B cell (primary cell): Measurements from ENCODE around the gene BANP. TPM values are rescaled to one million over a fixed set of nuclear protein-coding genes. Genes with fewer than 3 reads are reported as not detected.
"Not testable (repeated sequence)": the region's sequence is repeated elsewhere in the genome, so short reads cannot be mapped to it uniquely, and the experiment has no call there.

Experiments
- ATAC-seq: fragments of 200-7000 bp; cut with Tn5 transposase; one replicate; pipeline ENCODE4 v1.10.0; 2021; ENCODE audit warnings: low read depth, mild to moderate bottlenecking, moderate number of reproducible peaks, moderate library complexity
- CTCF ChIA-PET: fragments of 350-600 bp; sonication (Branson Sonifier 250); formaldehyde crosslinking; loops from one replicate; lab custom pipeline; 2021; ENCODE audit warnings: antibody characterized with exemption, inconsistent platforms; lab: Charles Lee
- POLR2A ChIA-PET: fragments of 350-600 bp; sonication (Branson Sonifier 250); formaldehyde crosslinking; loops from one replicate; lab custom pipeline; 2021; ENCODE audit warnings: antibody characterized with exemption; lab: Charles Lee
- DNase-seq: peaks from one replicate; pipeline ENCODE4 v3.0.0; 2013
- H2AFZ ChIP-seq: 2 replicates; pipeline ENCODE4 v1.6.1; 2012; ENCODE audit warnings: mild to moderate bottlenecking, low read depth, low read length; ENCODE audit not compliant: insufficient read depth, poor library complexity, severe bottlenecking
- H3K27ac ChIP-seq, 2 donors: 1 replicate in 1 of 2; 2 replicates in 1 of 2; pipeline ENCODE4 v1.5.1; 2012 to 2013; ENCODE audit warnings: low read length in 2 of 2, mild to moderate bottlenecking in 2 of 2, moderate library complexity in 1 of 2
- H3K27me3 ChIP-seq, 4 experiments: fragments of 200-600 bp in 1 of 4; sonication (generic) in 1 of 4; replicated peaks in 1 of 4; 1 replicate in 2 of 4; 2 replicates in 2 of 4; pipeline versions ENCODE4 v1.6.1 to v1.7.0; 2013 to 2016; ENCODE audit warnings: low read length in 3 of 4, mild to moderate bottlenecking in 2 of 4, mixed read lengths in 1 of 4, moderate library complexity in 1 of 4; ENCODE audit not compliant: insufficient read depth in 4 of 4, control insufficient read depth in 3 of 4; ENCODE audit errors: control extremely low read depth in 1 of 4
- H3K36me3 ChIP-seq, 2 experiments: replicated peaks in 1 of 2; 1 replicate in 1 of 2; 2 replicates in 1 of 2; pipeline versions ENCODE4 v1.6.1 to v1.7.1; 2013; ENCODE audit warnings: low read length in 1 of 2; ENCODE audit not compliant: insufficient read depth in 2 of 2, control insufficient read depth in 1 of 2; ENCODE audit errors: control extremely low read depth in 1 of 2, extremely low read depth in 1 of 2
- H3K4me1 ChIP-seq, 2 donors: fragments of 200-600 bp in 1 of 2; sonication (generic) in 1 of 2; 1 replicate in 1 of 2; 2 replicates in 1 of 2; pipeline versions ENCODE4 v1.5.1 to v1.6.1; 2013 to 2017; ENCODE audit warnings: low read length in 2 of 2; ENCODE audit not compliant: control insufficient read depth in 2 of 2, insufficient read depth in 2 of 2
- H3K4me2 ChIP-seq: replicated peaks from 2 replicates; pipeline ENCODE3; 2012; ENCODE audit warnings: mild to moderate bottlenecking, low read depth, low read length; ENCODE audit not compliant: poor library complexity, severe bottlenecking
- H3K4me3 ChIP-seq, 5 experiments: fragments of 200-600 bp in 1 of 5; sonication (generic) in 1 of 5; 1 replicate in 3 of 5; 2 replicates in 2 of 5; pipeline versions ENCODE4 v1.5.1 to v1.7.0; 2011 to 2016; ENCODE audit warnings: low read length in 4 of 5, mild to moderate bottlenecking in 4 of 5, low read depth in 2 of 5, control low read depth in 1 of 5, moderate library complexity in 1 of 5; ENCODE audit not compliant: insufficient read depth in 1 of 5; ENCODE audit errors: control extremely low read depth in 1 of 5, extremely low read depth in 1 of 5
- H3K79me2 ChIP-seq: fragments of 200-600 bp; sonication (generic); one replicate; pipeline ENCODE4 v1.6.0; 2016; ENCODE audit warnings: low read length; ENCODE audit not compliant: control insufficient read depth, insufficient read depth
- H3K9ac ChIP-seq: fragments of 200-600 bp; sonication (generic); 2 replicates; pipeline ENCODE4 v1.6.1; 2017; ENCODE audit warnings: mild to moderate bottlenecking, low read length, moderate library complexity
- H3K9me3 ChIP-seq, 3 donors: one replicate each; pipeline versions ENCODE4 v1.6.1 to v1.7.1; 2013; ENCODE audit warnings: low read length in 2 of 3; ENCODE audit not compliant: control insufficient read depth in 2 of 3, insufficient read depth in 1 of 3; ENCODE audit errors: control extremely low read depth in 1 of 3
- H4K20me1 ChIP-seq: 2 replicates; pipeline ENCODE4 v1.6.0; 2012; ENCODE audit warnings: mild to moderate bottlenecking, low read length; ENCODE audit not compliant: insufficient read depth, control insufficient read depth, poor library complexity, severe bottlenecking
- H3K27ac Mint-ChIP-seq: one replicate; pipeline ENCODE4 v1.8.0; 2021; ENCODE audit warnings: mixed read lengths
- H3K27me3 Mint-ChIP-seq: one replicate; pipeline ENCODE4 v1.8.0; 2021; ENCODE audit warnings: mixed read lengths
- H3K4me1 Mint-ChIP-seq: one replicate; pipeline ENCODE4 v1.8.0; 2021; ENCODE audit warnings: mixed read lengths
- H3K4me3 Mint-ChIP-seq: one replicate; pipeline ENCODE4 v1.8.0; 2021; ENCODE audit warnings: mixed read lengths
- H3K9me3 Mint-ChIP-seq: one replicate; pipeline ENCODE4 v1.8.0; 2022; ENCODE audit warnings: mixed read lengths; ENCODE audit not compliant: insufficient read depth
- CTCF ChIP-seq: fragments of 200-600 bp; IDR thresholded peaks from one replicate; pipeline ENCODE4 v1.8.0; 2022; ENCODE audit warnings: antibody characterized with exemption, mild to moderate bottlenecking
- EZH2 ChIP-seq: IDR thresholded peaks from 2 replicates; pipeline ENCODE4 v1.6.1; 2012; ENCODE audit warnings: borderline replicate concordance, low read depth, mild to moderate bottlenecking, moderate library complexity, low read length; ENCODE audit not compliant: insufficient read depth, poor library complexity, severe bottlenecking
- WGBS: methylation state at CpG from one replicate; pipeline ENCODE4 v1.1.5; 2013; ENCODE audit warnings: missing lambda C conversion rate; ENCODE audit not compliant: insufficient coverage; 5-methylcytosine and 5-hydroxymethylcytosine counted together
- intact Hi-C: fragments of 100-400 bp; cut with micrococcal nuclease; formaldehyde crosslinking; loops from one replicate; pipeline ENCODE4 v1.10.0; 2022
- polyA plus RNA-seq: library from polyadenylated mRNA; depleted of rRNA; stranded (reverse); fragments of >200 nt; gene quantifications from 2 replicates; pipeline ENCODE4 v1.2.3, GENCODE V29; 2012
- total RNA-seq, 2 donors: library from RNA; stranded (reverse); fragments of 120-200 nt in 1 of 2; gene quantifications; 1 replicate in 1 of 2; 2 replicates in 1 of 2; pipeline versions ENCODE4 v1.2.3 to v1.2.4, GENCODE V29; 2013 to 2022

Gene BANP
- total and polyA plus RNA-seq, 2 donors (not counting 1 experiment from before 2014, with no cell fraction given), result 44.4 to 181 TPM

- Histone ChIP-seq H3K27me3 (no peaks in the 10 kb centered on the region), H3K4me3 (no peak overlapping the region), H3K79me2 (peaks cover 23% of the 10 kb centered on the region), H3K27ac (no peak overlapping the region), H3K4me1 (peaks cover 24 to 33% of the 10 kb centered on the region in 2 donors), H3K9ac (no peak overlapping the region), H3K36me3 (peaks cover 0 to 37% of the 10 kb centered on the region in 2 experiments), H4K20me1 (no peaks in the 10 kb centered on the region), H3K4me2 (no peak overlapping the region), H2AFZ (no peak overlapping the region), H3K9me3 (peaks cover 0 to 3% (median 0%) of the 10 kb centered on the region in 3 donors)
- POLR2A ChIA-PET, result no interaction called here
- no peak for ATAC-seq
- CTCF ChIA-PET, result no interaction called here
- intact Hi-C loops, result no loop called here
- DNase-seq, result no peak
- H3K4me1 Mint-ChIP-seq, result peaks cover 36% of the 10 kb centered on the region
- peaks cover 2% of the 10 kb centered on the region for H3K9me3 Mint-ChIP-seq
- H3K27ac Mint-ChIP-seq, result peak overlapping the region; percentile 20
- H3K27me3 Mint-ChIP-seq, result no peaks in the 10 kb centered on the region
- 98% methylated on average over 20 of the region's 22 CpGs for WGBS
- TF ChIP-seq EZH2 (no peak), CTCF (no peak)
- no peak overlapping the region for H3K4me3 Mint-ChIP-seq
Observed at GRCh38 chr16:88050952-88051660, 99.9 kb downstream of the BANP start.

- intact Hi-C loops, result no loop called here
- Histone ChIP-seq H3K9me3 (no peaks in the 10 kb centered on the region), H3K36me3 (peaks cover 0 to 43% of the 10 kb centered on the region in 2 experiments), H3K27me3 (no peaks in the 10 kb centered on the region), H3K9ac (no peak overlapping the region), H3K4me2 (no peak overlapping the region), H3K79me2 (peaks cover 23% of the 10 kb centered on the region), H2AFZ (no peak overlapping the region), H4K20me1 (no peaks in the 10 kb centered on the region), H3K4me3 (no peak overlapping the region), H3K4me1 (peaks cover 9 to 18% of the 10 kb centered on the region in 2 donors), H3K27ac (no peak overlapping the region)
- Mint-ChIP-seq H3K27me3 (no peaks in the 10 kb centered on the region), H3K4me1 (peaks cover 23% of the 10 kb centered on the region), H3K27ac (no peak overlapping the region), H3K9me3 (no peaks in the 10 kb centered on the region), H3K4me3 (no peak overlapping the region)
- DNase-seq (no peak), ATAC-seq (no peak)
- 67% methylated on average over 2 of the region's 2 CpGs for WGBS
- ChIA-PET POLR2A (no interaction called here), CTCF (no interaction called here)
- TF ChIP-seq EZH2, result no peak
- TF ChIP-seq CTCF, result no peak
Observed at GRCh38 chr16:88052661-88053060, 101.4 kb downstream of the BANP start.

GRCh38 chr16:88053479-88053878 lies 102.2 kb downstream of the BANP start:
- POLR2A ChIA-PET, H3K27ac ChIP-seq, H3K27ac Mint-ChIP-seq, H3K27me3 Mint-ChIP-seq, CTCF ChIA-PET, H4K20me1 ChIP-seq, H3K9me3 ChIP-seq, H3K4me2 ChIP-seq, H3K27me3 ChIP-seq, H3K4me3 ChIP-seq, DNase-seq, H2AFZ ChIP-seq, H3K4me1 ChIP-seq, H3K9me3 Mint-ChIP-seq, ATAC-seq, H3K4me3 Mint-ChIP-seq, H3K9ac ChIP-seq, intact Hi-C loops: not testable (repeated sequence)
- peaks cover 14% of the 10 kb centered on the region for H3K4me1 Mint-ChIP-seq
- Histone ChIP-seq H3K36me3 (peaks cover 0 to 50% of the 10 kb centered on the region in 2 experiments), H3K79me2 (peaks cover 31% of the 10 kb centered on the region)
- no CpG with 5 or more reads among the region's 1 CpG for WGBS
